Tibial nerve (tissue), 4 donors: ENCODE results near the gene PHOX2A.

ENCODE experiments used
- CTCF ChIP-seq, 5 experiments: fragments of 200-600 bp in 3 of 5; fragments of 450-650 bp in 2 of 5; sonication (generic) in 3 of 5; IDR thresholded peaks; one replicate each; pipeline ENCODE4 v1.5.1; 2016 to 2019; ENCODE audit warnings: antibody characterized with exemption in 5 of 5, mild to moderate bottlenecking in 3 of 5, moderate library complexity in 2 of 5
- EP300 ChIP-seq, 2 donors: sonication (generic); formaldehyde crosslinking; IDR thresholded peaks; one replicate each; pipeline ENCODE4 v1.6.1; 2017; ENCODE audit warnings: antibody characterized with exemption in 2 of 2, mild to moderate bottlenecking in 1 of 2
- POLR2A ChIP-seq, 2 donors: fragments of 450-650 bp; IDR thresholded peaks; one replicate each; pipeline ENCODE4 v1.6.1; 2017; ENCODE audit warnings: antibody characterized with exemption in 2 of 2, mild to moderate bottlenecking in 2 of 2, moderate library complexity in 2 of 2

- TF ChIP-seq CTCF (IDR thresholded peaks at IDR 0.05) (no peak), POLR2A (IDR thresholded peaks at IDR 0.05) (no peak), EP300 (IDR thresholded peaks at IDR 0.05) (no peak)
Measured at GRCh38 chr11:72221386-72222075, 22.4 kb downstream of the PHOX2A start.
